ENCODE measurements around the gene CPSF6.

GRCh38 chr12:69231479-69231878, 7.9 kb upstream of the CPSF6 start:
- TF ChIP-seq CTCF (IDR thresholded peaks at IDR 0.05) (no peak), POLR2A (IDR thresholded peaks at IDR 0.05) (no peak)
